ENCODE results near the gene KIRREL3.

GRCh38 chr11:126485986-126486635, 514.5 kb downstream of the KIRREL3 start:
- no peak for TF ChIP-seq ZNF274 (IDR thresholded peaks at IDR 0.05; ENCODE audit: low read depth, low read length)
- no peak for TF ChIP-seq YY1 (IDR thresholded peaks at IDR 0.05; ENCODE audit: insufficient read depth, insufficient read length)

All from NT2/D1 (cell line).